ENCODE data around the gene CDH23. TPM values are rescaled to one million over a fixed set of nuclear protein-coding genes. Genes with fewer than 3 reads are reported as not detected.
A peak's percentile ranks its signal among the peaks of the same experiment; 100 is the strongest.

Gene CDH23
- total and polyA plus RNA-seq, 9 of the 15 experiments (the other 6 are each of a cell fraction or from before 2014, with no cell fraction given): 0.18 to 1.2 (median 0.47) TPM

DNA sequence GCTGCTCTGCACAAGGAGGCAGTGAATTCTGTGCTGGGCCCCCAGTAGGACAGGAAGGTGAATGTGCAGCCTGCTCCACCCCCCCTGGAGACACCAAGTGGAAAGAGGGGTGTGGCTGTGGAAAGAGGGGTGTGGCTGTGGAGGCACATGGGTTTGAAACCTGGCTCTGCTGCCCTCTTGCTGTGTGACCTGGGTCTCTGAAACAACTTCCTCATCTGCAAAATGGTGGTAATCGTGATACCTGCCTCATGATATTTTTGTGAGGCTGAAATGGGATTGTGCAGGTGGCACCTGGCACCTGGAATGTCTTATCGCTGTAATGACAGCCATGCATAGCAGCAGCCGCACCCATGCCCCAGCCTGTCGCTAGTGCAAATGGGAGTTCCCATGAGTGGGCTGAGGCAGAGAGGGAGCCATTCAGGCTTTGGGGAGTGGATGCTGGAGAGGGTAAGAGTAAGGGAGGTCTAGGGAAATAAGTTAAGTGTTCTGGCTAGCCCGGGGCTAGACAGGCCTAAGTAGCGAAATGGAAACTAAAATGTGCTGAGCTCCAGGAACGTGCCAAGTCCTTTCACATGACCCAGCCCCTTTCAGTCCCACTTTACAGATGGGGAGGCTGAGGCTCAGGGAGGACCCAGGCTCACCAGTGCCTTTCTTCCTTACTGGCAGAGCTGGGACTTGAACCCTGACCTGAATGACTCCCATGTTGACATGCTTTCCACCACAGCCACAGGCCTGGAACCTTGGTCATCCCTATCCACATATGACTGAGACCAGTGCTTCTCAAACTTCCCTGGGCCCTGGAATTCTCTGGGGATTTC lies 287.8 kb downstream of the CDH23 start (continued):
- TF ChIP-seq LEF1 (IDR thresholded peaks at IDR 0.05): no peak
- TF ChIP-seq ZNF408 (CRISPR knock-in tag; IDR thresholded peaks at IDR 0.05; ENCODE audit: low read depth): no peak
- TF ChIP-seq ZKSCAN1 (IDR thresholded peaks at IDR 0.05; ENCODE audit: low read depth, low read length): peak; percentile 80
- peak; percentile 72 for TF ChIP-seq SP1 (CRISPR knock-in tag; IDR thresholded peaks at IDR 0.05)
- TF ChIP-seq, protein P1, sequence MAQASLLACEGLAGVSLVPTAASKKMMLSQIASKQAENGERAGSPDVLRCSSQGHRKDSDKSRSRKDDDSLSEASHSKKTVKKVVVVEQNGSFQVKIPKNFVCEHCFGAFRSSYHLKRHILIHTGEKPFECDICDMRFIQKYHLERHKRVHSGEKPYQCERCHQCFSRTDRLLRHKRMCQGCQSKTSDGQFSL (CRISPR knock-in tag; IDR thresholded peaks at IDR 0.05): 0 out of 2 replicates have a peak, but pooled peaks have one; percentile 36
- TF ChIP-seq, protein P1 (tag; IDR thresholded peaks at IDR 0.05): no peak
- TF ChIP-seq, protein P2, sequence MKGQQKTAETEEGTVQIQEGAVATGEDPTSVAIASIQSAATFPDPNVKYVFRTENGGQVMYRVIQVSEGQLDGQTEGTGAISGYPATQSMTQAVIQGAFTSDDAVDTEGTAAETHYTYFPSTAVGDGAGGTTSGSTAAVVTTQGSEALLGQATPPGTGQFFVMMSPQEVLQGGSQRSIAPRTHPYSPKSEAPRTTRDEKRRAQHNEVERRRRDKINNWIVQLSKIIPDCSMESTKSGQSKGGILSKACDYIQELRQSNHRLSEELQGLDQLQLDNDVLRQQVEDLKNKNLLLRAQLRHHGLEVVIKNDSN (CRISPR knock-in tag; IDR thresholded peaks at IDR 0.05): peak; percentile 36; the same call in 1 of the 2 replicates
- 0 out of 2 replicates have a peak, but pooled peaks have one; percentile 12 for TF ChIP-seq CBFA2T3 (IDR thresholded peaks at IDR 0.05)
- no peak for TF ChIP-seq ZNF324 (CRISPR knock-in tag; IDR thresholded peaks at IDR 0.05)
- TF ChIP-seq WHSC1 (IDR thresholded peaks at IDR 0.05; ENCODE audit: low read length): no peak
- TF ChIP-seq, protein P3, sequence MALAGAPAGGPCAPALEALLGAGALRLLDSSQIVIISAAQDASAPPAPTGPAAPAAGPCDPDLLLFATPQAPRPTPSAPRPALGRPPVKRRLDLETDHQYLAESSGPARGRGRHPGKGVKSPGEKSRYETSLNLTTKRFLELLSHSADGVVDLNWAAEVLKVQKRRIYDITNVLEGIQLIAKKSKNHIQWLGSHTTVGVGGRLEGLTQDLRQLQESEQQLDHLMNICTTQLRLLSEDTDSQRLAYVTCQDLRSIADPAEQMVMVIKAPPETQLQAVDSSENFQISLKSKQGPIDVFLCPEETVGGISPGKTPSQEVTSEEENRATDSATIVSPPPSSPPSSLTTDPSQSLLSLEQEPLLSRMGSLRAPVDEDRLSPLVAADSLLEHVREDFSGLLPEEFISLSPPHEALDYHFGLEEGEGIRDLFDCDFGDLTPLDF (CRISPR knock-in tag; IDR thresholded peaks at IDR 0.05): no peak
- TF ChIP-seq, protein P4, sequence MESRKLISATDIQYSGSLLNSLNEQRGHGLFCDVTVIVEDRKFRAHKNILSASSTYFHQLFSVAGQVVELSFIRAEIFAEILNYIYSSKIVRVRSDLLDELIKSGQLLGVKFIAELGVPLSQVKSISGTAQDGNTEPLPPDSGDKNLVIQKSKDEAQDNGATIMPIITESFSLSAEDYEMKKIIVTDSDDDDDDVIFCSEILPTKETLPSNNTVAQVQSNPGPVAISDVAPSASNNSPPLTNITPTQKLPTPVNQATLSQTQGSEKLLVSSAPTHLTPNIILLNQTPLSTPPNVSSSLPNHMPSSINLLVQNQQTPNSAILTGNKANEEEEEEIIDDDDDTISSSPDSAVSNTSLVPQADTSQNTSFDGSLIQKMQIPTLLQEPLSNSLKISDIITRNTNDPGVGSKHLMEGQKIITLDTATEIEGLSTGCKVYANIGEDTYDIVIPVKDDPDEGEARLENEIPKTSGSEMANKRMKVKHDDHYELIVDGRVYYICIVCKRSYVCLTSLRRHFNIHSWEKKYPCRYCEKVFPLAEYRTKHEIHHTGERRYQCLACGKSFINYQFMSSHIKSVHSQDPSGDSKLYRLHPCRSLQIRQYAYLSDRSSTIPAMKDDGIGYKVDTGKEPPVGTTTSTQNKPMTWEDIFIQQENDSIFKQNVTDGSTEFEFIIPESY (CRISPR knock-in tag; IDR thresholded peaks at IDR 0.05): no peak
- TF ChIP-seq, protein P5, sequence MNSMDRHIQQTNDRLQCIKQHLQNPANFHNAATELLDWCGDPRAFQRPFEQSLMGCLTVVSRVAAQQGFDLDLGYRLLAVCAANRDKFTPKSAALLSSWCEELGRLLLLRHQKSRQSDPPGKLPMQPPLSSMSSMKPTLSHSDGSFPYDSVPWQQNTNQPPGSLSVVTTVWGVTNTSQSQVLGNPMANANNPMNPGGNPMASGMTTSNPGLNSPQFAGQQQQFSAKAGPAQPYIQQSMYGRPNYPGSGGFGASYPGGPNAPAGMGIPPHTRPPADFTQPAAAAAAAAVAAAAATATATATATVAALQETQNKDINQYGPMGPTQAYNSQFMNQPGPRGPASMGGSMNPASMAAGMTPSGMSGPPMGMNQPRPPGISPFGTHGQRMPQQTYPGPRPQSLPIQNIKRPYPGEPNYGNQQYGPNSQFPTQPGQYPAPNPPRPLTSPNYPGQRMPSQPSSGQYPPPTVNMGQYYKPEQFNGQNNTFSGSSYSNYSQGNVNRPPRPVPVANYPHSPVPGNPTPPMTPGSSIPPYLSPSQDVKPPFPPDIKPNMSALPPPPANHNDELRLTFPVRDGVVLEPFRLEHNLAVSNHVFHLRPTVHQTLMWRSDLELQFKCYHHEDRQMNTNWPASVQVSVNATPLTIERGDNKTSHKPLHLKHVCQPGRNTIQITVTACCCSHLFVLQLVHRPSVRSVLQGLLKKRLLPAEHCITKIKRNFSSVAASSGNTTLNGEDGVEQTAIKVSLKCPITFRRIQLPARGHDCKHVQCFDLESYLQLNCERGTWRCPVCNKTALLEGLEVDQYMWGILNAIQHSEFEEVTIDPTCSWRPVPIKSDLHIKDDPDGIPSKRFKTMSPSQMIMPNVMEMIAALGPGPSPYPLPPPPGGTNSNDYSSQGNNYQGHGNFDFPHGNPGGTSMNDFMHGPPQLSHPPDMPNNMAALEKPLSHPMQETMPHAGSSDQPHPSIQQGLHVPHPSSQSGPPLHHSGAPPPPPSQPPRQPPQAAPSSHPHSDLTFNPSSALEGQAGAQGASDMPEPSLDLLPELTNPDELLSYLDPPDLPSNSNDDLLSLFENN (IDR thresholded peaks at IDR 0.05; ENCODE audit: low read depth in 2 of 2, low read length in 2 of 2): no peak
- no peak for TF ChIP-seq ZNF75A (CRISPR knock-in tag; IDR thresholded peaks at IDR 0.05)
- peak; percentile 47; the same call in 1 of the 2 replicates for TF ChIP-seq RB1 (IDR thresholded peaks at IDR 0.05; ENCODE audit: low read depth)
- TF ChIP-seq, protein P6, sequence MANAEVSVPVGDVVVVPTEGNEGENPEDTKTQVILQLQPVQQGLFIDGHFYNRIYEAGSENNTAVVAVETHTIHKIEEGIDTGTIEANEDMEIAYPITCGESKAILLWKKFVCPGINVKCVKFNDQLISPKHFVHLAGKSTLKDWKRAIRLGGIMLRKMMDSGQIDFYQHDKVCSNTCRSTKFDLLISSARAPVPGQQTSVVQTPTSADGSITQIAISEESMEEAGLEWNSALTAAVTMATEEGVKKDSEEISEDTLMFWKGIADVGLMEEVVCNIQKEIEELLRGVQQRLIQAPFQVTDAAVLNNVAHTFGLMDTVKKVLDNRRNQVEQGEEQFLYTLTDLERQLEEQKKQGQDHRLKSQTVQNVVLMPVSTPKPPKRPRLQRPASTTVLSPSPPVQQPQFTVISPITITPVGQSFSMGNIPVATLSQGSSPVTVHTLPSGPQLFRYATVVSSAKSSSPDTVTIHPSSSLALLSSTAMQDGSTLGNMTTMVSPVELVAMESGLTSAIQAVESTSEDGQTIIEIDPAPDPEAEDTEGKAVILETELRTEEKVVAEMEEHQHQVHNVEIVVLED (CRISPR knock-in tag; IDR thresholded peaks at IDR 0.05): no peak
